ENCODE results near the gene PCDHGA8. TPM values are rescaled to one million over a fixed set of nuclear protein-coding genes. Genes with fewer than 3 reads are reported as not detected.
"Not testable (repeated sequence)": the region's sequence is repeated elsewhere in the genome, so short reads cannot be mapped to it uniquely, and the experiment has no call there.

The PCDHGA8 gene
- total RNA-seq, 1 donor = 0.10 TPM

DNA sequence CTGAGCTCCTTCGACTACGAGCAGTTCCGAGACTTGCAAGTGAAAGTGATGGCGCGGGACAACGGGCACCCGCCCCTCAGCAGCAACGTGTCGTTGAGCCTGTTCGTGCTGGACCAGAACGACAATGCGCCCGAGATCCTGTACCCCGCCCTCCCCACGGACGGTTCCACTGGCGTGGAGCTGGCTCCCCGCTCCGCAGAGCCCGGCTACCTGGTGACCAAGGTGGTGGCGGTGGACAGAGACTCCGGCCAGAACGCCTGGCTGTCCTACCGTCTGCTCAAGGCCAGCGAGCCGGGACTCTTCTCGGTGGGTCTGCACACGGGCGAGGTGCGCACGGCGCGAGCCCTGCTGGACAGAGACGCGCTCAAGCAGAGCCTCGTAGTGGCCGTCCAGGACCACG, 39.9 kb downstream of the PCDHGA8 start:
- Histone ChIP-seq H3K4me1 (ENCODE audit: insufficient read depth, low read length) (peaks cover 12% of the 10 kb centered on the region), H3K27me3 (ENCODE audit: insufficient read depth, low read length) (peaks cover 88% of the 10 kb centered on the region)
- not testable (repeated sequence) for H3K9me3 ChIP-seq (ENCODE audit: low read depth, low read length); H3K4me3 ChIP-seq (ENCODE audit: low read length)

DNA sequence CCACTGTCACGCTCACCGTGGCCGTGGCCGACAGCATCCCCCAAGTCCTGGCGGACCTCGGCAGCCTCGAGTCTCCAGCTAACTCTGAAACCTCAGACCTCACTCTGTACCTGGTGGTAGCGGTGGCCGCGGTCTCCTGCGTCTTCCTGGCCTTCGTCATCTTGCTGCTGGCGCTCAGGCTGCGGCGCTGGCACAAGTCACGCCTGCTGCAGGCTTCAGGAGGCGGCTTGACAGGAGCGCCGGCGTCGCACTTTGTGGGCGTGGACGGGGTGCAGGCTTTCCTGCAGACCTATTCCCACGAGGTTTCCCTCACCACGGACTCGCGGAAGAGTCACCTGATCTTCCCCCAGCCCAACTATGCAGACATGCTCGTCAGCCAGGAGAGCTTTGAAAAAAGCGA, 40.3 kb downstream of the PCDHGA8 start:
- not testable (repeated sequence) for H3K9me3 ChIP-seq (ENCODE audit: low read depth, low read length); H3K4me3 ChIP-seq (ENCODE audit: low read length)
- Histone ChIP-seq H3K27me3 (ENCODE audit: insufficient read depth, low read length) (peaks cover 85% of the 10 kb centered on the region), H3K4me1 (ENCODE audit: insufficient read depth, low read length) (peaks cover 12% of the 10 kb centered on the region)

DNA sequence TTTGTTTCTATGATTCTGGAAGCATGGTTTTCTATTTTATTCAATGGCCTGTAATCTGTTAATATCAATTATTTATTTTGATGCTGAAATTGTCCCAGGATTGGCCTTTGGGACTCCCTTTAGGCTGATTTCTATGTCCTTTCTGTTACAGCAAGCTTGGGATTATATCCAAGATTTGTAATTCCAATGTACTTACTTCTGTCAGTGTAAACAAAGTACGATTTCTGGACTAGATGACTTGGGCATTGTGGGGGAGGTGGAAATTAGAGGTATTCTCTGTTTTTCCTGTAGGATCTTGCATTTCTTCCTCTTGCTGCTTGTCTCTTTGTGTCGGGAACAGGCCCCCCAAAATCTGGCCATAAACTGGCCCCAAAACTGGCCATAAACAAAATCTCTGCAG, 41.6 kb downstream of the PCDHGA8 start:
- Histone ChIP-seq H3K4me1 (ENCODE audit: insufficient read depth, low read length) (peaks cover 12% of the 10 kb centered on the region), H3K9me3 (ENCODE audit: low read depth, low read length) (no peaks in the 10 kb centered on the region), H3K27me3 (ENCODE audit: insufficient read depth, low read length) (peaks cover 75% of the 10 kb centered on the region), H3K4me3 (ENCODE audit: low read length) (no peak overlapping the region)

DNA sequence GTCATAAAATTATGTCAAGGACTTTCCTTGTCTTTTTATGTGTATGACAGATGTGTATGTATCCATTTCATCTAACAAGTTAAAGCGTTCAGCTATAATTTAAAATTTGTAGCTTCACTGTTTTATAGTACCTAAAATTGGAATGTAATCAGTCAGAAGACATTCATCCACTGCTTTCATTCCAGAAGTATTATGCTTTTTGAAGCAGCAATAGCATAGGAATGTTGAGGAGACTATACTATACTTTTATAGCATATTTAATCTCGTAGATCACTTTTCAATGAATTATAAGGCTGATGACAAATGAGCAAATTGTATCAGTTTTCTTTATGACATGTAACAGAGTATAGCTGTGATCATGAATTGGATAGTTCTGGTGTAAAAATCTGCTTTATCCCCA, 44.8 kb downstream of the PCDHGA8 start:
- Histone ChIP-seq H3K4me1 (ENCODE audit: insufficient read depth, low read length) (no peaks in the 10 kb centered on the region), H3K4me3 (ENCODE audit: low read length) (no peak overlapping the region), H3K9me3 (ENCODE audit: low read depth, low read length) (no peaks in the 10 kb centered on the region), H3K27me3 (ENCODE audit: insufficient read depth, low read length) (peaks cover 50% of the 10 kb centered on the region)

DNA sequence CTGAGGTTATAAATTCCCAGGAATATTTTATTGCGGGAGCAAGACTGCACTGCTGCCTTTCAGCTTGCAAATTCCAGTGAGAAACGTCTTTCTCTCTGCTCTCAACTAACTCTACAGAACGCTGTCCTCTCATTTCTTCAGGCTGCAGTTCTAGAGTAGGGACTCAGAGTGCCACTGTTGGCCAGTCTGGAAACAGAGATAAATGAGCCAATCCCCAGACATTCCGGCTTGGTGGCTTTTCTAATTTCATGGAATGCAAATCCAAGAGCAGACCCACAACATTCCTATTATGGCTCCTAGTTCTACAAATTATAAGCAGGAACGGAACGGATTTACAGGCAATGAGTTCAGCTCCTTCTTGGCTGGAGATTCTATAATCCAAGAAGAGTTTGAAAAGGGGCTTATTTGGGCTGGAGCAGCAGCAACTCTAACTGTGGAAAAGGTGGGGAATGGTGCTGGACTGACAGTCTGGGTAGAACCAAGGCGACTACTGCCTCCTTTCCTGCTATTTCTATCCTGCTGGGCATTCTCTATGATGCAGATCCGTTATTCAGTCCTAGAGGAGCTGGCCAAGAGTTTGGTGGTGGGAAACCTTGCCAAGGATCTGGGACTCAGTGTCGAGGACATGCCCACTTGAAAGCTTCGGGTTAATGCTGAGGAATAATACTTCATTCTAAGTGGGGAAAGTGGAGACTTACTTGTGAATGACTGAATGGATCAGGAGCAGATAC, 47.1 kb downstream of the PCDHGA8 start:
- no peaks in the 10 kb centered on the region for H3K9me3 ChIP-seq (ENCODE audit: low read depth, low read length)
- H3K4me1 ChIP-seq (ENCODE audit: insufficient read depth, low read length) = no peaks in the 10 kb centered on the region
- H3K4me3 ChIP-seq (ENCODE audit: low read length) = no peak overlapping the region
- peaks cover 34% of the 10 kb centered on the region for H3K27me3 ChIP-seq (ENCODE audit: insufficient read depth, low read length)

DNA sequence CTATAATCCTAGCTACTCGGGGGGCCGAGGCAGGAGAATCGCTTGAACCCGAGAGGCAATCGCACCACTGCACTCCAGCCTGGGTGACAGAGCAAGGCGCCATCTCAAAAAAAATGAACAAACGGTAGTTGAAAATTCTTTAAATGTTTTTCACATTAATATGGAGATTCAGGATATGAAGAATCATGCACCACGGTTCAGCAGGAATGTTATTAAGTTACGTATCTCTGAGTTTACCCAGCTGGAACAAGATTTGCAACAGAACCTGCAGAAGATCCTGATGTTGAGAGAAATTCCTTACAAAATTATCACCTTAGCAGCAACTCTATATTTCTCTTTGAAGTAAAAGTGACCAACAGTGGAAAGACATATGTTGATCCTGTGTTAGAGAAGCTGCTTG, 47.9 kb downstream of the PCDHGA8 start:
- Histone ChIP-seq H3K27me3 (ENCODE audit: insufficient read depth, low read length) (peaks cover 30% of the 10 kb centered on the region), H3K4me3 (ENCODE audit: low read length) (no peak overlapping the region), H3K9me3 (ENCODE audit: low read depth, low read length) (no peaks in the 10 kb centered on the region), H3K4me1 (ENCODE audit: insufficient read depth, low read length) (no peaks in the 10 kb centered on the region)

DNA sequence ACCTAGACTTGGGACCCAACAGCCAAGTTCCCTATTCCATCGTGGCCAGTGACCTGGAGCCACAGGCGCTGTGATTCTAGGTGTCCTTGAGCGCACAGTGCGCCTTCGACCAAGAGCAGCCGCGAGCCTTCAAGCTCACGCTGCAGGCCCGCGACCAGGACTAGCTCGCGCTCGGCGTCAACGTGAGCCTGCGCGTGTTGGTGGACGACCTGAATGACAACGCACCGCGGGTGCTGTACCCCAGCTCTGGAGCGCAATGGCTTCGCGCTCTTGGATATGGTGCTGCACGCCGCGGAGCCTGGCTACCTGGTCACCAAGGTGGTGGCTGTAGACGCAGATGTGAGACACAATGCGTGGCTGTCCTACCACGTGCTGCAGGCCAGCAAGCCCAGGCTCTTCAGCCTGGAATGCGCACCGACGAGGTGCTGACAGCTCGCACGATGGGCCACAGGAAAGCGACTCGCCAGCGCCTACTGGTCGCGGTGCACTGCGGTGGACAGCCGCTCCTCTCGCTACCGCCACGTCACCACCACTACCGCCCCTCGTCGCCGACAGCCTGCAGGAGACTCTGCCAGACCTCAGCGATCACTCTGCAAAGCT, 49.2 kb downstream of the PCDHGA8 start:
- no peaks in the 10 kb centered on the region for H3K9me3 ChIP-seq (ENCODE audit: low read depth, low read length)

More for the DNA sequence above, 49.2 kb downstream of the PCDHGA8 start:
- Histone ChIP-seq H3K27me3 (ENCODE audit: insufficient read depth, low read length) (peaks cover 17% of the 10 kb centered on the region), H3K4me1 (ENCODE audit: insufficient read depth, low read length) (no peaks in the 10 kb centered on the region), H3K4me3 (ENCODE audit: low read length) (no peak overlapping the region)

Other genes starting within 250 kb of the PCDHGA8 start
- gene PCDHB6, start 242.6 kb upstream of the PCDHGA8 start, total RNA-seq = not detected
- under 0.01 TPM for gene PCDHB7, start 220.0 kb upstream of the PCDHGA8 start, total RNA-seq
- not detected for gene PCDHB8, start 214.8 kb upstream of the PCDHGA8 start, total RNA-seq
- not detected for gene PCDHB16, start 210.2 kb upstream of the PCDHGA8 start, total RNA-seq
- gene PCDHB9, start 205.5 kb upstream of the PCDHGA8 start, total RNA-seq = 0.31 TPM
- gene PCDHB10, start 200.3 kb upstream of the PCDHGA8 start, total RNA-seq = not detected
- gene PCDHB11, start 193.0 kb upstream of the PCDHGA8 start, total RNA-seq = not detected
- not detected for gene PCDHB12, start 183.9 kb upstream of the PCDHGA8 start, total RNA-seq
- gene PCDHB13, start 178.7 kb upstream of the PCDHGA8 start, total RNA-seq = not detected
- not detected for gene PCDHB14, start 169.3 kb upstream of the PCDHGA8 start, total RNA-seq
- not detected for gene PCDHB15, start 147.2 kb upstream of the PCDHGA8 start, total RNA-seq
- 0.73 TPM for gene SLC25A2, start 88.6 kb upstream of the PCDHGA8 start, total RNA-seq
- gene TAF7, start 71.8 kb upstream of the PCDHGA8 start, total RNA-seq = 76.5 TPM
- not detected for gene PCDHGA1, start 62.1 kb upstream of the PCDHGA8 start, total RNA-seq
- gene PCDHGA2, start 53.9 kb upstream of the PCDHGA8 start, total RNA-seq = not detected
- gene PCDHGA3, start 48.8 kb upstream of the PCDHGA8 start, total RNA-seq = 0.10 TPM
- gene PCDHGB1, start 42.5 kb upstream of the PCDHGA8 start, total RNA-seq = not detected
- 0.21 TPM for gene PCDHGA4, start 37.6 kb upstream of the PCDHGA8 start, total RNA-seq
- 0.63 TPM for gene PCDHGB2, start 32.6 kb upstream of the PCDHGA8 start, total RNA-seq
- gene PCDHGA5, start 28.5 kb upstream of the PCDHGA8 start, total RNA-seq = 0.21 TPM
- 0.63 TPM for gene PCDHGB3, start 22.4 kb upstream of the PCDHGA8 start, total RNA-seq
- gene PCDHGA6, start 18.7 kb upstream of the PCDHGA8 start, total RNA-seq = 0.10 TPM
- gene PCDHGA7, start 9.9 kb upstream of the PCDHGA8 start, total RNA-seq = 0.42 TPM
- 0.31 TPM for gene PCDHGB4, start 4.9 kb upstream of the PCDHGA8 start, total RNA-seq
- gene PCDHGB5, start 5.3 kb downstream of the PCDHGA8 start, total RNA-seq = 0.84 TPM
- 0.42 TPM for gene PCDHGA9, start 10.1 kb downstream of the PCDHGA8 start, total RNA-seq
- gene PCDHGB6, start 15.4 kb downstream of the PCDHGA8 start, total RNA-seq = 0.63 TPM
- 0.52 TPM for gene PCDHGA10, start 20.4 kb downstream of the PCDHGA8 start, total RNA-seq
- 0.31 TPM for gene PCDHGB7, start 25.0 kb downstream of the PCDHGA8 start, total RNA-seq
- 0.21 TPM for gene PCDHGA11, start 28.4 kb downstream of the PCDHGA8 start, total RNA-seq
- 0.10 TPM for gene PCDHGA12, start 37.9 kb downstream of the PCDHGA8 start, total RNA-seq
- gene PCDHGC3, start 83.3 kb downstream of the PCDHGA8 start, total RNA-seq = 0.42 TPM
- 0.10 TPM for gene PCDHGC4, start 92.4 kb downstream of the PCDHGA8 start, total RNA-seq
- gene PCDHGC5, start 96.4 kb downstream of the PCDHGA8 start, total RNA-seq = not detected
- gene DIAPH1, start 226.4 kb downstream of the PCDHGA8 start, total RNA-seq = 81.9 TPM
- gene HDAC3, start 244.2 kb downstream of the PCDHGA8 start, total RNA-seq = 30.5 TPM
- 6.6 TPM for gene RELL2, start 244.4 kb downstream of the PCDHGA8 start, total RNA-seq